SK-N-SH treated with all-trans-retinoic acid at 6 μM for 48 hours (cell line): ENCODE results near the gene MCM3.
A peak's percentile ranks its signal among the peaks of the same experiment; 100 is the strongest.

ENCODE experiments used
- ATAC-seq: fragments of 200-7000 bp; cut with Tn5 transposase; 3 replicates; pipeline ENCODE4 v1.9.1; 2020; ENCODE audit warnings: mild to moderate bottlenecking, moderate library complexity
- BACH2 ChIP-seq: fragments of 250-450 bp; sonication (Bioruptor Pico); IDR thresholded peaks from 2 replicates; pipeline ENCODE4 v1.9.0; 2021; ENCODE audit warnings: mild to moderate bottlenecking, borderline replicate concordance
- CREB5 ChIP-seq: fragments of 250-450 bp; sonication (Bioruptor Pico); IDR thresholded peaks from 2 replicates; pipeline ENCODE4 v1.5.1; 2020; ENCODE audit warnings: low read depth, mild to moderate bottlenecking, moderate library complexity
- CSRNP3 ChIP-seq: fragments of 250-450 bp; sonication (Bioruptor Pico); IDR thresholded peaks from 2 replicates; pipeline ENCODE4 v1.5.1; 2021; ENCODE audit warnings: mild to moderate bottlenecking, moderate library complexity
- ESRRG ChIP-seq: fragments of 250-450 bp; sonication (Bioruptor Pico); IDR thresholded peaks from 2 replicates; pipeline ENCODE4 v1.6.1; 2021; ENCODE audit warnings: mild to moderate bottlenecking
- GLIS3 ChIP-seq: fragments of 250-450 bp; sonication (Bioruptor Pico); IDR thresholded peaks from 2 replicates; pipeline ENCODE4 v1.5.0; 2020; ENCODE audit warnings: mild to moderate bottlenecking, moderate library complexity
- ISL1 ChIP-seq: fragments of 250-450 bp; sonication (Bioruptor Pico); IDR thresholded peaks from 2 replicates; pipeline ENCODE4 v2.1.2; 2022; ENCODE audit warnings: mild to moderate bottlenecking, moderate library complexity
- OSR1 ChIP-seq: fragments of 250-450 bp; sonication (Bioruptor Pico); IDR thresholded peaks from 2 replicates; pipeline ENCODE4 v1.8.0; 2022; ENCODE audit warnings: moderate library complexity, mild to moderate bottlenecking, inconsistent platforms
- PATZ1 ChIP-seq: fragments of 250-450 bp; sonication (Bioruptor Pico); IDR thresholded peaks from 2 replicates; pipeline ENCODE4 v1.8.0; 2020; ENCODE audit warnings: mild to moderate bottlenecking, moderate library complexity, borderline replicate concordance
- POU6F1 ChIP-seq: fragments of 250-450 bp; sonication (Bioruptor Pico); IDR thresholded peaks from 2 replicates; pipeline ENCODE4 v1.8.0; 2021; ENCODE audit warnings: low read depth, mild to moderate bottlenecking, moderate library complexity, borderline replicate concordance
- PPARA ChIP-seq: fragments of 250-450 bp; sonication (Bioruptor Pico); IDR thresholded peaks from 2 replicates; pipeline ENCODE4 v1.5.0; 2020; ENCODE audit warnings: mild to moderate bottlenecking, borderline replicate concordance
- RARB ChIP-seq: fragments of 250-450 bp; sonication (Bioruptor Pico); IDR thresholded peaks from 2 replicates; pipeline ENCODE4 v1.8.0; 2021; ENCODE audit warnings: mild to moderate bottlenecking, moderate library complexity
- SNAI2 ChIP-seq: fragments of 250-450 bp; sonication (Bioruptor Pico); IDR thresholded peaks from 2 replicates; pipeline ENCODE4 v1.5.0; 2020; ENCODE audit warnings: mild to moderate bottlenecking, moderate library complexity
- TOX ChIP-seq: fragments of 250-450 bp; sonication (Bioruptor Pico); IDR thresholded peaks from 2 replicates; pipeline ENCODE4 v1.8.0; 2021; ENCODE audit warnings: mild to moderate bottlenecking, moderate library complexity, borderline replicate concordance
- TSHZ2 ChIP-seq: fragments of 250-450 bp; sonication (Bioruptor Pico); IDR thresholded peaks from 2 replicates; pipeline ENCODE4 v1.5.0; 2020; ENCODE audit warnings: mild to moderate bottlenecking, moderate library complexity
- ZC3H10 ChIP-seq: fragments of 250-450 bp; sonication (Bioruptor Pico); IDR thresholded peaks from 2 replicates; pipeline ENCODE4 v1.5.1; 2021; ENCODE audit warnings: mild to moderate bottlenecking, moderate library complexity
- ZFP3 ChIP-seq: fragments of 250-450 bp; sonication (Bioruptor Pico); IDR thresholded peaks from 2 replicates; pipeline ENCODE4 v1.5.0; 2020; ENCODE audit warnings: mild to moderate bottlenecking, moderate library complexity
- ZFP30 ChIP-seq: fragments of 450-650 bp; formaldehyde crosslinking; IDR thresholded peaks from 2 replicates; pipeline ENCODE4 v1.5.0; 2022; ENCODE audit warnings: mild to moderate bottlenecking, moderate library complexity
- ZNF565 ChIP-seq: fragments of 450-650 bp; formaldehyde crosslinking; conservative IDR thresholded peaks from 2 replicates; pipeline ENCODE4 v1.5.0; 2020; ENCODE audit warnings: low read depth, mild to moderate bottlenecking, moderate library complexity
- ZNF70 ChIP-seq: fragments of 450-650 bp; formaldehyde crosslinking; IDR thresholded peaks from 2 replicates; pipeline ENCODE4 v1.5.0; 2020; ENCODE audit warnings: mild to moderate bottlenecking, moderate library complexity
- ZNF8 ChIP-seq: fragments of 450-650 bp; formaldehyde crosslinking; IDR thresholded peaks from 2 replicates; pipeline ENCODE4 v1.5.0; 2020; ENCODE audit warnings: mild to moderate bottlenecking, moderate library complexity

MCM3 gene

GRCh38 chr6:52233975-52234823 lies 50.3 kb downstream of the MCM3 start:
- TF ChIP-seq ZNF565 (CRISPR knock-in tag) (no peak), TOX (CRISPR knock-in tag) (no peak), RARB (no peak), CREB5 (CRISPR knock-in tag) (no peak), OSR1 (CRISPR knock-in tag) (no peak), ESRRG (no peak), POU6F1 (CRISPR knock-in tag) (no peak), TSHZ2 (CRISPR knock-in tag) (no peak)
- peak; percentile 97 for ATAC-seq

DNA sequence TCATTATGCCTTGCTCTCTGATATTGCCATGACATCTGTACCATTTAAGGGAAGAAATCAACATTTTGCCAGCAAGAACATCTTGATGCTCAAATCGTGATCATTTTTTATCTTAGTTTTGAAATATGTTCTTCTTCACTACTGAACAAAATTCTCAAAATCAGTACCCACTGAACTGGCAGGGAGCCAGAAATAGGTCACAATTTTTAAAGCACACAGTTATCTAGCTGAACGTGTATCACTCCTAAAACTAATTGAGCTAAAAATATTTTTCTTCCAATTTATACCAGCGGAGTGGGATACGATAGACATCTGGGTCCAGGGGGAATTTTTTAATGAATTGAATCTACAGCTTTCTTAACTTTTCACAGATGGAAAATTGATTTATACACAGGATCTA lies 51.5 kb downstream of the MCM3 start:
- TF ChIP-seq ZFP30 (CRISPR knock-in tag): no peak
- no peak for TF ChIP-seq GLIS3 (CRISPR knock-in tag)
- no peak for TF ChIP-seq ZC3H10 (CRISPR knock-in tag)
- no peak for TF ChIP-seq ISL1
- no peak for TF ChIP-seq BACH2 (CRISPR knock-in tag)
- no peak for TF ChIP-seq CSRNP3
- TF ChIP-seq ZNF8: no peak
- no peak for TF ChIP-seq ZNF70 (CRISPR knock-in tag)
- TF ChIP-seq ZNF565 (CRISPR knock-in tag): no peak
- TF ChIP-seq PATZ1 (CRISPR knock-in tag): no peak
- TF ChIP-seq ZFP3: no peak
- TF ChIP-seq CREB5 (CRISPR knock-in tag): no peak
- TF ChIP-seq POU6F1 (CRISPR knock-in tag): no peak
- TF ChIP-seq SNAI2: no peak
- TF ChIP-seq PPARA: no peak
- no peak for TF ChIP-seq TSHZ2 (CRISPR knock-in tag)
- no peak for ATAC-seq
